Astrocyte of the spinal cord (primary cell): ENCODE data around the gene GALNT12.

Source experiments
- DNase-seq: peaks from one replicate; pipeline ENCODE4 v3.0.0; 2011; ENCODE audit warnings: low read depth, low spot score
- H3K4me3 ChIP-seq: 2 replicates; pipeline ENCODE4 v1.5.1; 2011; ENCODE audit warnings: low read depth, mild to moderate bottlenecking, low read length, moderate library complexity
- CTCF ChIP-seq: IDR thresholded peaks from 2 replicates; pipeline ENCODE4 v1.5.1; 2012; ENCODE audit warnings: low read depth, mild to moderate bottlenecking, low read length, inconsistent platforms
- in situ Hi-C: cut with HindIII; loops from 2 replicates; pipeline ENCODE4 v1.10.0; 2017; ENCODE audit warnings: low sequenced_read_pairs

Gene GALNT12

GRCh38 chr9:98781588-98782383 is 25.7 kb upstream of the GALNT12 start:
- TF ChIP-seq CTCF: no peak
- H3K4me3 ChIP-seq: no peak overlapping the region
- no peak for DNase-seq
- in situ Hi-C loops: no loop called here

GRCh38 chr9:98783518-98784226 is 23.8 kb upstream of the GALNT12 start:
- in situ Hi-C loops: no loop called here
- no peak for DNase-seq
- no peak overlapping the region for H3K4me3 ChIP-seq
- no peak for TF ChIP-seq CTCF

GRCh38 chr9:98784831-98785806 is 22.4 kb upstream of the GALNT12 start:
- DNase-seq: no peak
- in situ Hi-C loops: no loop called here
- no peak for TF ChIP-seq CTCF
- no peak overlapping the region for H3K4me3 ChIP-seq

GRCh38 chr9:98786750-98787510 is 20.5 kb upstream of the GALNT12 start:
- DNase-seq: no peak
- in situ Hi-C loops: no loop called here
- no peak for TF ChIP-seq CTCF
- no peak overlapping the region for H3K4me3 ChIP-seq

- no peak for DNase-seq
- in situ Hi-C loops: no loop called here
- H3K4me3 ChIP-seq: no peak overlapping the region
- TF ChIP-seq CTCF: no peak
These were observed 19.6 kb upstream of the GALNT12 start for GRCh38 chr9:98787766-98788335.
